Measurements from ENCODE around the gene KRT4.

The KRT4 gene

GRCh38 chr12:52792185-52793029 lies 21.5 kb downstream of the KRT4 start:
- DNase-seq (ENCODE audit: low read depth) = no peak

- DNase-seq (ENCODE audit: low read depth) = no peak
Observed at GRCh38 chr12:52791271-52792184, 22.4 kb downstream of the KRT4 start.

GRCh38 chr12:52790427-52791270 lies 23.3 kb downstream of the KRT4 start:
- DNase-seq (ENCODE audit: low read depth) = no peak

GRCh38 chr12:52789637-52790426 lies 24.1 kb downstream of the KRT4 start:
- no peak for DNase-seq (ENCODE audit: low read depth)

DNA sequence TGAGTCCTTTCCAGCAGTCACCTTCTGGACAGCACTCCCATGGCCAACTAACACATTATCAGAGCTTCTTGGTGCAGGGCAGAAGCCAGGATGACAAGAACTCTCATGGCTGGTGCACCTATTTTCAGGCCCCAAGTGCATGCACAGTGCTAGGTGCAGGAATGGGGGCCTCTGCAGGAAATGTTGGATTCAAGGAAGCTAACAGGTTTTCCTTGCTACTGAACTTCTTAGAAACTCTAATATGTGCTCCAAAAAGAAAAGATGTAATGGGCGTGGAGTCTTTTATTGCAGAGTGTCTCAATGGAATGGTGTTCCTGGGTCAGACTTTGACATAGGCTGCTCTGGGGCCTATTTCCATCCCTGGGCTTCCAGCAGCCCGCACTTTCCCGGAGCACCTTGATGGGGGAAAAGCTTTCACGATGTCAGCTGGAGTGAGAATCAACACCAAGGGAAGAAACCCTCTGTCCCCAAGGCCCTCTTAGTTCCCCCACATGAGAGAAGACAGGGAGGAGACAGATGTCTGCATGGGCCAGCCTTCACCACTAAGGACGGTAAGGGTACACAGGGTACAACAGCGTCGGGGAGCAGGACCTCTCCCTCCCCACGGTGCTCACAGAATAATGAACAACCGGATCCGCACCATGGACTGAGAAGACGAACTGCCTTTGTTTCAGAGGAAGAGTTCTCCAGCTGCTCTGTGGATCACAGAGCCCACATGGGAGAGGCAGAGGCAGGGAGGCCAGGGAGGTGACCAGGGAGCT lies 24.9 kb downstream of the KRT4 start:
- DNase-seq (ENCODE audit: low read depth) = no peak

GRCh38 chr12:52788192-52788875 lies 25.6 kb downstream of the KRT4 start:
- no peak for DNase-seq (ENCODE audit: low read depth)

GRCh38 chr12:52787324-52788191 lies 26.4 kb downstream of the KRT4 start:
- DNase-seq (ENCODE audit: low read depth) = no peak

DNA sequence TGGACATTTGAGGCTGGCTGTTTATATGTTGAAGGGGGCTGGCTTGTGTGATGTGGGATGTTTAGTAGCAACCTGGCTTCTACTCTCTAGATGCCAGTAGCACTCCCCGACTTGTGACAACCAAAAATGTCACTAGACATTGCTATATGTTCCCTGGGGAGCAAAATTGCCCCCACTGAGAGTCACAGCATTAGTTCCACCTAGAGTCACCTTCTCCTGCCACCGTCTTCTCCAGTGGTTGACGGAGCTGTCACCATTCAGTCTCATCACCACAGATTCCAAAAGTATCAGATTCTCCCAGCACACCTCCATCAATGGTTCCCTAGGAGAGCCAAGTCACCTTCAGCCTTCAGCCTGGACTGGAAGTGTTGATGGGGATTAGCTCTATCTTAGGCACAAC lies 29.0 kb downstream of the KRT4 start:
- no peak for DNase-seq (ENCODE audit: low read depth)

DNA sequence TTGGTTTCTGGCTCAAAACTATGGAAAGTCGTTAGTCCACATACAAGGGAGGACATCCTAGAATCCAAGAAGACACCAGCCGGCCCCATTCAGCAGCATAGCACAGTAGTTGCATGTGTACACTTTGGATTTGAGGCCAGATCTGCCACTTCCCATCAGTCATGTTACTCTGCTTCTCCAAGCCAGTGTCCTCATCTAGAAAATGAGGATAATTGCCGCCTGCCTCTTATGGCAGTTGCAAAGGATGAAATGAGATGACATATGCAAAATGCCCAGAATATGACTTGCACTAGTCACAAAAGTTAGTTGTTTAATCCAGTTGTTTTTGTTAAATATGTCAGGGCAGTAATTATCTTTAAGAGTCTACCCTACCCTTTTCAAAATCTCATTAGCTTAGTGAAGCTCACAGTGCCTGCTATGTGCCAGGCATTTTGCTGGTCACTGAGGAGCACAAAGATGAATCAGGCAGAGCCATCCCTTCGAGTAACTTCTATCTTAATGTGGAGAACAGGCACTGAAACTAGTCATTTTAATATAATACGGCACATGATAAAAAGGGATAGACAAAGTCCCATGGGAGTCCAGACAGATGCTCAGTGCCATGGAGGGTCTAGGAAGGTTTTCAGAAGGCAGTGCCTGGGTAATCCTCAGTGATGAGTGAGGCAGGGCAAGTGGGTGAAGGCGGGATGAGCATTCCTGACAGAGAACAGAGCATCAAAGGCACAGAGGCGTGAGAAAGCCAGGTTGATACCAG lies 30.2 kb downstream of the KRT4 start:
- no peak for DNase-seq (ENCODE audit: low read depth)

GRCh38 chr12:52782502-52782901 lies 31.4 kb downstream of the KRT4 start:
- DNase-seq (ENCODE audit: low read depth) = no peak

DNA sequence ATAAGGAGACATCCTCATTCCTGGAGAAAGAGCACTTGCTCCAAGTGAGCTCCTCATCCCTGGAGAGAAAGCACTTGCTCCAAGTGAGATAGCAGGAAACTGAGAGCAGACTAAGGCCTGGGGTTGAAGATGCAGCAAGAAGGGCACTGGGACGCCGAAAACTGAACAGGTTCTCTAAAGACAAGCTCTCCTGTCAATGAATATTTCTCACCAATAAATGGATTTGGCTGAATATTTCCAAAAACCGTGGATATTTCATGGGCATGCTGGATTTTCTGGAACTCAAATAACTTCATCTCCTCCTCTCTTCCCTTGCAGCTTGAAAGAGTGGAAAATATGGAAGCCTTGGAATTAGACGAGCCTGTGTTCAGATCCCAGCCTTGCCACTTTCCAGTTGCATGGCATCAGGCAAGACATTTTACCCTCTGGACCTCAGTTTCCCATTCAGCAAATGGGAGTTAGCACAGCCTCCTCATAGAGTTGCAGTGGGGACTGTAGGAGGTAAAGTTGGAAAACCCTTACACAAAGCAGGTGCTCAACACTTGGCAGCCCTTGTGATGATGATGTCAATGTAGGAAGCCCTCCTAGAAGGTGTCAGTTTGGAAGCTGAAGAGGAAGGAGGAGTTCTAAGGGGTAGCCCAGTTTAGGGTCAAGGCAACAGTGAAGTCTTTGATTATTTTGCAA lies 32.4 kb downstream of the KRT4 start:
- DNase-seq (ENCODE audit: low read depth) = no peak

- no peak for DNase-seq (ENCODE audit: low read depth)
Observed at GRCh38 chr12:52779914-52780313, 34.0 kb downstream of the KRT4 start.

GRCh38 chr12:52778833-52779232 lies 35.1 kb downstream of the KRT4 start:
- no peak for DNase-seq (ENCODE audit: low read depth)

DNA sequence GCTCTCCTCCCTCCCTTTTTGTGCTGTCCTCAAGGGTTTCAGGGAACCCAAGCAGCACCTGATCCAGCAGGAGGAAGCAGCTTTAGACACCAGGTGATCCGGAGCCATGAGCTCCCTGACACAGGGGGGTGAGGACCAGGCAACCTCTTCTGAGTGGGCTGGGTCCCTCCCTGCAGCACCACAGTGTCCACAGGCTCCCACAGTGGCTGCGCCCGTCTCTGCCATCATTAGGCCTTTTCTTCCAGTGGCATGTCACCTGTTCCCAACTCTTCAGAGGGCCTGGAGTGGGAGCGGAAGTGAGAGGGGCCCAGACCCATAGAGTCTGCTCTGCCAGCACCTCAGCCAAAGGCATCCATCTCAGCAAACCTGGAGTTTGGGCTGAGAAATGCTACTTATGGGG lies 36.4 kb downstream of the KRT4 start:
- no peak for DNase-seq (ENCODE audit: low read depth)

DNA sequence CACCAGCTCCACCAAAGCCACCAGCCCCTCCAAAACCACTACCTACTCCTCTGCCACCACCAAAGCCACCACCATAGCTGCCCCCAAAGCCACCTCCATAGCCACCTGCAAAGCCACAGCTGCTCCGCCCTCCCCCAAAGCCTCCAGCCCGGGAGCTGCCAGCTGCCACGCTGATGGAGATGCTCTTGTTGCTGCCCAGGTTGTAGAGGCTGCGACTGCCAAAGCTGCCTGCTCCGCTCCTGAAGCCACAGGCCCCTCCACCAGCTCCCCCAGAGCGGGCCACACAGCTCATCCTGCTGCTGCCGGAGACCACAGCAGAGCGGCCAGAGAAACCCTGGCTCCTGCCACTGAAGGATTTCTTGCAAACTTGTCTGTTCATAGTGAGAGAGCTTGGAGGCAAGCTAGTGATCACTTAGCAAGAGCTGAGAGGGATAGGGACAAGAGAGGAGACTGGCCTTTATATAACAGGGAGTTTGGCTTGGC lies 37.0 kb downstream of the KRT4 start, which contains the start of gene KRT76:
TSS of gene KRT76 (minus strand) at position 433 of the 483 bp plus-strand sequence. CDS start at position 379, 54 bp downstream.
- DNase-seq (ENCODE audit: low read depth) = no peak

DNA sequence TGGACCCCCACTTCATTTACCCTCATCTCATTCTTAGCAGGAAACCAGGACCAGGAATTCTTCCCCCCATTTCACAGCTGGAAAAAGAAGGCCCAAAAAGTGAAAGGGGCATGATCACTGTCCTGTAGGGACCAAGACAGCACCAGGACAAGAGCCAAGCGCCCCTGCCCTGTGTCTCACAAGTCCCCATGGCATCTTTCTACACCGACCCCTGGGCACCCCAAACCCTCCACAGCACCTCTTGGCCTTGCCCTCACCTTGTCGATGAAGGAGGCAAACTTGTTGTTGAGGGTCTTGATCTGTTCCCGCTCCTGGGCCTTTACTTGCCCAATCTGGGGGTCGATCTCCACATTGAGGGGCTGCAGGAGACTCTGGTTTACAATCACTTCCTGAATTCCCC lies 37.5 kb downstream of the KRT4 start:
- no peak for DNase-seq (ENCODE audit: low read depth)

DNA sequence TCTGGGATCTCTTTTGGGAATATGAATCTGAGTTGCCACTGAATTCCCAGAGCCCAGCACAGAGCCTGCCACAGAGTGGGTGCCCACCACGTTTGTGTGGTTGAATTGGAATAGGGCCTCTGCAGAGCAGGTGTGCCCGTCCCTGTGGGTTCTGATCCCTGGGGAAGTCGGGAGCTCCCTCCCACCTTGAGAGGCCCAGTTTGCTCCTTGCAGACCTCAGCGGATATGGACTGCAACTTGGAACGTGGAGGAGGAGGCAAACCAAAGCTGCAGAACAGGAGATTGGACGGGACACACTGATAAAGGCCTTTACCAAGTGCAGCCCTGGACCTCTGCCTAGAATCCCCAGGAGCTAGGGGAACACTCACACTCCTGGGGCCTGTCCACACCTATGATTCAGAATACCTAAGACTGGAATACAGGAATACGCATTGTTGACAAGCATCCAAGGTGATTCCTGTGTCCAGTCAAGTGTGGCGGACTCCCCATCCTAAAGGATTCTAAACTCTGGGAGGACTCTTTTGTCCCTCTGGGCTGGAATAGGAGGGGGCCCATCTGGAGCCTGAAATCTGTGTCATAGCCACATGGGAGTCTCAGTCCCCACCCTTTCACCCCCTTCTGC lies 39.2 kb downstream of the KRT4 start:
- DNase-seq (ENCODE audit: low read depth) = no peak

Data from CMK (cell line).